RWPE1 (cell line): ENCODE data around the gene MRPL23.

Experiments used
- CTCF ChIA-PET: fragments of 350-600 bp; sonication (Branson Sonifier 250); formaldehyde crosslinking; extraction: SDS; loops from one replicate; lab custom pipeline; 2021; lab: Yijun Ruan, JAX
- POLR2A ChIA-PET: fragments of 400-600 bp; formaldehyde crosslinking; extraction: SDS; loops from one replicate; lab custom pipeline; 2020; ENCODE audit warnings: antibody characterized with exemption; ENCODE audit not compliant: low non-redundant PET; lab: Yijun Ruan, JAX
- DNase-seq: peaks from one replicate; pipeline ENCODE4 v3.0.0; 2012; ENCODE audit warnings: low spot score
- H3K27ac ChIP-seq: fragments of 450-650 bp; 2 replicates; pipeline ENCODE4 v1.5.1; 2017
- CTCF ChIP-seq: fragments of 450-650 bp; conservative IDR thresholded peaks from 2 replicates; pipeline ENCODE4 v1.5.1; 2017; ENCODE audit warnings: low read depth, mild to moderate bottlenecking

The MRPL23 gene

GRCh38 chr11:1909524-1909923 is 37.6 kb upstream of the MRPL23 start:
- no peak for TF ChIP-seq CTCF
- DNase-seq, result no peak
- H3K27ac ChIP-seq, result no peak overlapping the region
- POLR2A ChIA-PET, result no interaction called here
- CTCF ChIA-PET, result no interaction called here

GRCh38 chr11:1912289-1912878 is 34.7 kb upstream of the MRPL23 start:
- no peak for DNase-seq
- POLR2A ChIA-PET, result no interaction called here
- H3K27ac ChIP-seq, result no peak overlapping the region
- TF ChIP-seq CTCF, result no peak
- CTCF ChIA-PET, result interaction anchor here (0.7 kb wide), 3 partner anchors 25 to 662 kb away, joined by 3 to 10 read pairs (median 3); no protein-coding TSS in a partner anchor

GRCh38 chr11:1913271-1914060 is 33.7 kb upstream of the MRPL23 start:
- no peak for DNase-seq
- TF ChIP-seq CTCF, result no peak
- ChIA-PET POLR2A (no interaction called here), CTCF (interaction anchor here (0.6 to 0.7 kb wide), 3 partner anchors 24 to 661 kb away, joined by 3 to 10 read pairs (median 4); no protein-coding TSS in a partner anchor)
- no peak overlapping the region for H3K27ac ChIP-seq

- TF ChIP-seq CTCF, result no peak
- H3K27ac ChIP-seq, result peak overlapping the region; percentile 76
- CTCF ChIA-PET, result no interaction called here
- POLR2A ChIA-PET, result no interaction called here
- DNase-seq, result no peak
These were observed 31.4 kb upstream of the MRPL23 start for GRCh38 chr11:1915795-1916131.

- peak overlapping the region; percentile 76 for H3K27ac ChIP-seq
- TF ChIP-seq CTCF, result no peak
- no peak for DNase-seq
- ChIA-PET CTCF (interaction anchor here (1.7 to 2.4 kb wide), 2 partner anchors 33 to 82 kb away, joined by 5 to 11 read pairs; partner anchors contain the start of gene SYT8), POLR2A (no interaction called here)
These were observed 30.8 kb upstream of the MRPL23 start for GRCh38 chr11:1916132-1916985.

GRCh38 chr11:1916986-1917522 is 30.1 kb upstream of the MRPL23 start:
- POLR2A ChIA-PET, result no interaction called here
- CTCF ChIA-PET, result interaction anchor here (0.6 to 2.4 kb wide), 5 partner anchors 19 to 83 kb away, joined by 3 to 11 read pairs (median 3); partner anchors contain the start of gene SYT8
- peak overlapping the region; percentile 76 for H3K27ac ChIP-seq
- no peak for DNase-seq
- no peak for TF ChIP-seq CTCF
